ENCODE data around the gene DAW1. TPM values are rescaled to one million over a fixed set of nuclear protein-coding genes. Genes with fewer than 3 reads are reported as not detected.

DAW1 gene
- polyA plus RNA-seq, 1 donor (not counting 4 experiments of a cell fraction or from before 2014, with no cell fraction given) = 0.24 TPM

- H3K27ac ChIP-seq (ENCODE audit: control insufficient read depth, insufficient read depth, low read length) = no peak overlapping the region
- H3K27me3 ChIP-seq (ENCODE audit: control insufficient read depth, extremely low read depth, insufficient read depth, low read length) = no peaks in the 10 kb centered on the region
- no peaks in the 10 kb centered on the region for H3K79me2 ChIP-seq (ENCODE audit: control insufficient read depth, insufficient read depth, low read length)
- H3K4me3 ChIP-seq (ENCODE audit: control insufficient read depth in 2 of 3, extremely low read depth in 1 of 3, insufficient read depth in 2 of 3, low read depth in 1 of 3, low read length in 3 of 3) = no peak overlapping the region
- no peak overlapping the region for H3K9ac ChIP-seq (ENCODE audit: control insufficient read depth, extremely low read depth, insufficient read depth, low read length)
- TF ChIP-seq CTCF (optimal IDR thresholded peaks at IDR 0.05 in 1 of 3, IDR thresholded peaks at IDR 0.05 in 1 of 3, conservative IDR thresholded peaks at IDR 0.05 in 1 of 3; ENCODE audit: extremely low read depth in 1 of 3, insufficient read depth in 2 of 3, low read length in 3 of 3) = no peak
- no peak for TF ChIP-seq EZH2 (IDR thresholded peaks at IDR 0.05; ENCODE audit: low read length)
- H3K9me3 ChIP-seq (ENCODE audit: control insufficient read depth, low read depth, low read length) = no peaks in the 10 kb centered on the region
- DNase-seq (ENCODE audit: low read depth, low spot score) (no peak), FAIRE-seq (no peak)
- H4K20me1 ChIP-seq (ENCODE audit: control insufficient read depth, extremely low read depth, insufficient read depth, low read length) = no peaks in the 10 kb centered on the region
- H3K4me2 ChIP-seq (ENCODE audit: control insufficient read depth, extremely low read depth, insufficient read depth, low read depth, low read length) = no peak overlapping the region
- peaks cover 18% of the 10 kb centered on the region for H3K4me1 ChIP-seq (ENCODE audit: control insufficient read depth, extremely low read depth, insufficient read depth, low read length)
- no peaks in the 10 kb centered on the region for H3K9me1 ChIP-seq (ENCODE audit: control insufficient read depth, extremely low read depth, insufficient read depth, low read length)
- H3K36me3 ChIP-seq (ENCODE audit: control insufficient read depth in 2 of 2, extremely low read depth in 1 of 2, insufficient read depth in 2 of 2, low read length in 2 of 2) = no peaks in the 10 kb centered on the region
- H2AFZ ChIP-seq (ENCODE audit: control insufficient read depth, low read length) = no peak overlapping the region
- dilution Hi-C loops (cut with MboI; ENCODE audit: extremely low pct_ligation_motif_present, low sequenced_read_pairs) = no loop called here
These were observed 1.2 kb downstream of the DAW1 start for GRCh38 chr2:227872676-227873075.

DNA sequence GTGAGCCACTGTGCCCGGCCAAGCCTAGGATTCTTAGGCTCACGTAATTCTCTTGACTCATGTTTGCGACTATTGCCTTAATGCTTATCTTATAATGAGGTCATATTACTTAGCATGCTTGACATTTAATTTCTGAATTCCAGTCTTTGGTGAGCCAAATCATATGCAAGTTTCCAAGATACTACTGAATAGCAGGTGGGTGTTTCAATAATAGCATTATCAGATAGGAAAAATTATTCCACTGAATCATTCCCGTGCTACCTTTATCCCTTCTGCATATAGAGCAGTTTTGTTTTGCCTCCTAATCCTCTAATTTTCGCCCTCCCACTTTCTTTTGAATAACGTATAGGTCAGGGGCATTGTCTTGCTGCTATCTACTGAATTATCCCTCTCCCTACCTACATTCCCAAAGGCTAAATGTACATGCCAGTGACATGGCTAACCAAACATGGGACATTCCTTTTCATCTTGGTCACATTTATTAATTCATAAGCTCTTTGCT, 4.9 kb downstream of the DAW1 start:
- Histone ChIP-seq H4K20me1 (ENCODE audit: control insufficient read depth, extremely low read depth, insufficient read depth, low read length) (no peaks in the 10 kb centered on the region), H2AFZ (ENCODE audit: control insufficient read depth, low read length) (no peak overlapping the region), H3K4me2 (ENCODE audit: control insufficient read depth, extremely low read depth, insufficient read depth, low read depth, low read length) (no peak overlapping the region), H3K4me3 (ENCODE audit: control insufficient read depth in 2 of 3, extremely low read depth in 1 of 3, insufficient read depth in 2 of 3, low read depth in 1 of 3, low read length in 3 of 3) (no peak overlapping the region), H3K36me3 (ENCODE audit: control insufficient read depth in 2 of 2, extremely low read depth in 1 of 2, insufficient read depth in 2 of 2, low read length in 2 of 2) (no peaks in the 10 kb centered on the region), H3K79me2 (ENCODE audit: control insufficient read depth, insufficient read depth, low read length) (no peaks in the 10 kb centered on the region), H3K9ac (ENCODE audit: control insufficient read depth, extremely low read depth, insufficient read depth, low read length) (no peak overlapping the region), H3K4me1 (ENCODE audit: control insufficient read depth, extremely low read depth, insufficient read depth, low read length) (peaks cover 5% of the 10 kb centered on the region), H3K27me3 (ENCODE audit: control insufficient read depth, extremely low read depth, insufficient read depth, low read length) (no peaks in the 10 kb centered on the region), H3K9me1 (ENCODE audit: control insufficient read depth, extremely low read depth, insufficient read depth, low read length) (no peaks in the 10 kb centered on the region), H3K9me3 (ENCODE audit: control insufficient read depth, low read depth, low read length) (no peaks in the 10 kb centered on the region), H3K27ac (ENCODE audit: control insufficient read depth, insufficient read depth, low read length) (no peak overlapping the region)
- dilution Hi-C loops (cut with MboI; ENCODE audit: extremely low pct_ligation_motif_present, low sequenced_read_pairs) = no loop called here
- TF ChIP-seq EZH2 (IDR thresholded peaks at IDR 0.05; ENCODE audit: low read length) (no peak), CTCF (optimal IDR thresholded peaks at IDR 0.05 in 1 of 3, IDR thresholded peaks at IDR 0.05 in 1 of 3, conservative IDR thresholded peaks at IDR 0.05 in 1 of 3; ENCODE audit: extremely low read depth in 1 of 3, insufficient read depth in 2 of 3, low read length in 3 of 3) (no peak)
- no peak for FAIRE-seq
- DNase-seq (ENCODE audit: low read depth, low spot score) = no peak

All from keratinocyte (primary cell).